Measurements from ENCODE around the gene RASSF1.
A peak's percentile ranks its signal among the peaks of the same experiment; 100 is the strongest.

Gene RASSF1

GRCh38 chr3:50330330-50330729 lies 10.3 kb downstream of the RASSF1 start:
- Histone ChIP-seq H3K27ac (ENCODE audit: low read depth, low read length) (no peak overlapping the region), H3K4me1 (ENCODE audit: control insufficient read depth, insufficient read depth, low read length) (peaks cover 7% of the 10 kb centered on the region; the same call in 1 of the 2 replicates), H3K9ac (ENCODE audit: low read length) (no peak overlapping the region), H3K4me3 (ENCODE audit: low read depth, low read length) (no peak overlapping the region), H3K27me3 (ENCODE audit: control insufficient read depth, insufficient read depth, low read length) (no peaks in the 10 kb centered on the region), H3K9me3 (ENCODE audit: control insufficient read depth, insufficient read depth, low read depth, low read length) (no peaks in the 10 kb centered on the region), H3K36me3 (ENCODE audit: control insufficient read depth, insufficient read depth, low read length) (peaks cover 50% of the 10 kb centered on the region)

GRCh38 chr3:50327943-50328691 lies 12.5 kb downstream of the RASSF1 start, which contains the start of gene TUSC2:
Gene TUSC2, minus strand, starts transcription at chr3:50328223. Its CDS starts 124 bp downstream, at chr3:50328099.
- Histone ChIP-seq H3K27ac (ENCODE audit: low read depth, low read length) (peak within 1 kb of the TSS; percentile 3; the same call in 1 of the 2 replicates), H3K4me1 (ENCODE audit: control insufficient read depth, insufficient read depth, low read length) (peaks cover 12% of the 10 kb centered on the region), H3K27me3 (ENCODE audit: control insufficient read depth, insufficient read depth, low read length) (no peaks in the 10 kb centered on the region), H3K9me3 (ENCODE audit: control insufficient read depth, insufficient read depth, low read depth, low read length) (no peaks in the 10 kb centered on the region), H3K36me3 (ENCODE audit: control insufficient read depth, insufficient read depth, low read length) (peaks cover 44% of the 10 kb centered on the region), H3K9ac (ENCODE audit: low read length) (peak within 1 kb of the TSS; percentile 77), H3K4me3 (ENCODE audit: low read depth, low read length) (peak within 1 kb of the TSS; percentile 84)

GRCh38 chr3:50327129-50327528 lies 13.5 kb downstream of the RASSF1 start:
- Histone ChIP-seq H3K27me3 (ENCODE audit: control insufficient read depth, insufficient read depth, low read length) (no peaks in the 10 kb centered on the region), H3K4me3 (ENCODE audit: low read depth, low read length) (peak overlapping the region; percentile 84), H3K36me3 (ENCODE audit: control insufficient read depth, insufficient read depth, low read length) (peaks cover 40% of the 10 kb centered on the region), H3K9ac (ENCODE audit: low read length) (peak overlapping the region; percentile 77), H3K9me3 (ENCODE audit: control insufficient read depth, insufficient read depth, low read depth, low read length) (no peaks in the 10 kb centered on the region), H3K4me1 (ENCODE audit: control insufficient read depth, insufficient read depth, low read length) (peaks cover 20% of the 10 kb centered on the region), H3K27ac (ENCODE audit: low read depth, low read length) (no peak overlapping the region)

- no peak overlapping the region for H3K27ac ChIP-seq (ENCODE audit: low read depth, low read length)
- no peak overlapping the region for H3K9ac ChIP-seq (ENCODE audit: low read length)
- no peaks in the 10 kb centered on the region for H3K27me3 ChIP-seq (ENCODE audit: control insufficient read depth, insufficient read depth, low read length)
- no peak overlapping the region for H3K4me3 ChIP-seq (ENCODE audit: low read depth, low read length)
- no peaks in the 10 kb centered on the region for H3K9me3 ChIP-seq (ENCODE audit: control insufficient read depth, insufficient read depth, low read depth, low read length)
- peaks cover 31% of the 10 kb centered on the region for H3K36me3 ChIP-seq (ENCODE audit: control insufficient read depth, insufficient read depth, low read length)
- H3K4me1 ChIP-seq (ENCODE audit: control insufficient read depth, insufficient read depth, low read length) = peaks cover 20% of the 10 kb centered on the region
Measured at GRCh38 chr3:50326182-50326541, 14.5 kb downstream of the RASSF1 start.

GRCh38 chr3:50325497-50326181 lies 15.0 kb downstream of the RASSF1 start:
- peaks cover 20% of the 10 kb centered on the region for H3K4me1 ChIP-seq (ENCODE audit: control insufficient read depth, insufficient read depth, low read length)
- H3K9me3 ChIP-seq (ENCODE audit: control insufficient read depth, insufficient read depth, low read depth, low read length) = no peaks in the 10 kb centered on the region
- H3K4me3 ChIP-seq (ENCODE audit: low read depth, low read length) = no peak overlapping the region
- peaks cover 26% of the 10 kb centered on the region for H3K36me3 ChIP-seq (ENCODE audit: control insufficient read depth, insufficient read depth, low read length)
- H3K9ac ChIP-seq (ENCODE audit: low read length) = no peak overlapping the region
- H3K27me3 ChIP-seq (ENCODE audit: control insufficient read depth, insufficient read depth, low read length) = no peaks in the 10 kb centered on the region
- H3K27ac ChIP-seq (ENCODE audit: low read depth, low read length) = no peak overlapping the region

- peaks cover 25% of the 10 kb centered on the region for H3K4me1 ChIP-seq (ENCODE audit: control insufficient read depth, insufficient read depth, low read length)
Measured at GRCh38 chr3:50325113-50325480, 15.5 kb downstream of the RASSF1 start.

GRCh38 chr3:50324351-50325112 lies 16.1 kb downstream of the RASSF1 start:
- H3K9me3 ChIP-seq (ENCODE audit: control insufficient read depth, insufficient read depth, low read depth, low read length) = no peaks in the 10 kb centered on the region
- no peak overlapping the region for H3K4me3 ChIP-seq (ENCODE audit: low read depth, low read length)
- H3K27me3 ChIP-seq (ENCODE audit: control insufficient read depth, insufficient read depth, low read length) = no peaks in the 10 kb centered on the region
- peaks cover 21% of the 10 kb centered on the region for H3K36me3 ChIP-seq (ENCODE audit: control insufficient read depth, insufficient read depth, low read length)
- no peak overlapping the region for H3K9ac ChIP-seq (ENCODE audit: low read length)
- H3K27ac ChIP-seq (ENCODE audit: low read depth, low read length) = no peak overlapping the region
- H3K4me1 ChIP-seq (ENCODE audit: control insufficient read depth, insufficient read depth, low read length) = peaks cover 31% of the 10 kb centered on the region

More at GRCh38 chr3:50325113-50325480, 15.5 kb downstream of the RASSF1 start:
- Histone ChIP-seq H3K27ac (ENCODE audit: low read depth, low read length) (no peak overlapping the region), H3K27me3 (ENCODE audit: control insufficient read depth, insufficient read depth, low read length) (no peaks in the 10 kb centered on the region), H3K36me3 (ENCODE audit: control insufficient read depth, insufficient read depth, low read length) (peaks cover 21% of the 10 kb centered on the region), H3K9me3 (ENCODE audit: control insufficient read depth, insufficient read depth, low read depth, low read length) (no peaks in the 10 kb centered on the region), H3K9ac (ENCODE audit: low read length) (no peak overlapping the region), H3K4me3 (ENCODE audit: low read depth, low read length) (no peak overlapping the region)

- Histone ChIP-seq H3K27ac (ENCODE audit: low read depth, low read length) (no peak overlapping the region), H3K36me3 (ENCODE audit: control insufficient read depth, insufficient read depth, low read length) (peaks cover 26% of the 10 kb centered on the region), H3K9ac (ENCODE audit: low read length) (no peak overlapping the region), H3K27me3 (ENCODE audit: control insufficient read depth, insufficient read depth, low read length) (no peaks in the 10 kb centered on the region), H3K9me3 (ENCODE audit: control insufficient read depth, insufficient read depth, low read depth, low read length) (no peaks in the 10 kb centered on the region), H3K4me1 (ENCODE audit: control insufficient read depth, insufficient read depth, low read length) (peaks cover 32% of the 10 kb centered on the region), H3K4me3 (ENCODE audit: low read depth, low read length) (no peak overlapping the region)
Measured at GRCh38 chr3:50323614-50324199, 16.9 kb downstream of the RASSF1 start.

- no peak overlapping the region for H3K27ac ChIP-seq (ENCODE audit: low read depth, low read length)
- H3K4me3 ChIP-seq (ENCODE audit: low read depth, low read length) = peak overlapping the region; percentile 76
- peaks cover 32% of the 10 kb centered on the region for H3K36me3 ChIP-seq (ENCODE audit: control insufficient read depth, insufficient read depth, low read length)
- peak overlapping the region; percentile 100 for H3K9ac ChIP-seq (ENCODE audit: low read length)
- H3K9me3 ChIP-seq (ENCODE audit: control insufficient read depth, insufficient read depth, low read depth, low read length) = no peaks in the 10 kb centered on the region
- H3K4me1 ChIP-seq (ENCODE audit: control insufficient read depth, insufficient read depth, low read length) = peaks cover 32% of the 10 kb centered on the region
- H3K27me3 ChIP-seq (ENCODE audit: control insufficient read depth, insufficient read depth, low read length) = no peaks in the 10 kb centered on the region
Measured at GRCh38 chr3:50323092-50323600, 17.5 kb downstream of the RASSF1 start.

- peaks cover 32% of the 10 kb centered on the region for H3K4me1 ChIP-seq (ENCODE audit: control insufficient read depth, insufficient read depth, low read length)
- H3K36me3 ChIP-seq (ENCODE audit: control insufficient read depth, insufficient read depth, low read length) = peaks cover 36% of the 10 kb centered on the region
- H3K27ac ChIP-seq (ENCODE audit: low read depth, low read length) = peak within 1 kb of the TSS; percentile 100
- H3K4me3 ChIP-seq (ENCODE audit: low read depth, low read length) = peak within 1 kb of the TSS; percentile 76
- no peaks in the 10 kb centered on the region for H3K9me3 ChIP-seq (ENCODE audit: control insufficient read depth, insufficient read depth, low read depth, low read length)
- peak within 1 kb of the TSS; percentile 100 for H3K9ac ChIP-seq (ENCODE audit: low read length)
- H3K27me3 ChIP-seq (ENCODE audit: control insufficient read depth, insufficient read depth, low read length) = no peaks in the 10 kb centered on the region
Measured at GRCh38 chr3:50322386-50323091, 18.1 kb downstream of the RASSF1 start, which contains the start of gene HYAL2. Gene HYAL2, minus strand, starts transcription at chr3:50322745. Its CDS starts 2,256 bp downstream, at chr3:50320489.

All from HUES6 (cell line).